Activated CD8-positive, alpha-beta T cell treated with anti-CD3 and anti-CD28 coated beads for 36 hours (primary cell): ENCODE results near the gene SLC34A2. TPM values are rescaled to one million over a fixed set of nuclear protein-coding genes. Genes with fewer than 3 reads are reported as not detected.

ENCODE experiments used
- ATAC-seq: fragments of 200-7000 bp; cut with Tn5 transposase; one replicate; pipeline ENCODE4 v1.10.0; 2021; ENCODE audit warnings: mild to moderate bottlenecking, moderate library complexity
- CTCF ChIA-PET: fragments of 350-600 bp; sonication (Branson Sonifier 250); formaldehyde crosslinking; loops from one replicate; lab custom pipeline; 2021; ENCODE audit warnings: antibody characterized with exemption; lab: Charles Lee
- POLR2A ChIA-PET: fragments of 350-600 bp; sonication (Branson Sonifier 250); formaldehyde crosslinking; loops from one replicate; lab custom pipeline; 2021; ENCODE audit warnings: antibody characterized with exemption; lab: Charles Lee
- DNase-seq: peaks from one replicate; pipeline ENCODE4 v3.0.0-alpha.2; 2020
- H3K27ac Mint-ChIP-seq: one replicate; pipeline ENCODE4 v1.8.0; 2021; ENCODE audit warnings: mild to moderate bottlenecking, mixed read lengths
- H3K27me3 Mint-ChIP-seq: one replicate; pipeline ENCODE4 v1.8.0; 2021; ENCODE audit warnings: mixed read lengths
- H3K36me3 Mint-ChIP-seq: one replicate; pipeline ENCODE4 v1.8.0; 2021; ENCODE audit warnings: low read depth, mixed read lengths
- H3K4me1 Mint-ChIP-seq: one replicate; pipeline ENCODE4 v1.8.0; 2021; ENCODE audit warnings: low read depth, mixed read lengths
- H3K4me3 Mint-ChIP-seq: one replicate; pipeline ENCODE4 v1.8.0; 2021; ENCODE audit warnings: mild to moderate bottlenecking, moderate library complexity, mixed read lengths
- H3K9me3 Mint-ChIP-seq: one replicate; pipeline ENCODE4 v1.8.0; 2021; ENCODE audit warnings: mixed read lengths
- intact Hi-C: fragments of 100-400 bp; cut with micrococcal nuclease; formaldehyde crosslinking; loops from one replicate; pipeline ENCODE4 v1.10.0; 2022
- total RNA-seq, 2 experiments: library from RNA; stranded (reverse); gene quantifications; one replicate each; pipeline ENCODE4 v1.2.3, GENCODE V29; 2021
- TF ChIP-seq, protein P1 (sequence below): fragments of 200-600 bp; IDR thresholded peaks from one replicate; pipeline ENCODE4 v1.8.0; 2022; ENCODE audit warnings: antibody characterized with exemption, mild to moderate bottlenecking

Gene SLC34A2
- total RNA-seq, 2 experiments from 2014 or later = not detected

DNA sequence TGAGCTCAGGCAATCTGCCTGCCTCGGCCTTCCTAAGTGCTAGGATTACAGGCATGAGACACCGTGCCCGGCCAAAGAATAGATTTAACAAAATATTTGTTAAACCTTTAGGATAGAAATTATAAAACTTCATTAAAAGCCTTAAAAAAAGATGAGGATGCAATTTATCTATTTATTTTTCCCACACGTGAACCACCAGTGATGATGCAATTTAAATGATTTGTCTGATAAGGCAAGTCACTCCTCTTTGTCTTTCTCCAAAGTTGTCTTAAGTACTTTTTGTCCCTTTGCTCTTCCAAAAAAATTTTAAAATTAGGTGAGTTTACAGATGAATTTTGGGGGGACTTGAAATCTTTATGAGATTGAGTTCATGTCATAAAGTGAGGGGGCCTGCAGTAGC lies 58.2 kb downstream of the SLC34A2 start:
- intact Hi-C loops = no loop called here
- H3K4me1 Mint-ChIP-seq = no peaks in the 10 kb centered on the region
- TF ChIP-seq, protein P1, sequence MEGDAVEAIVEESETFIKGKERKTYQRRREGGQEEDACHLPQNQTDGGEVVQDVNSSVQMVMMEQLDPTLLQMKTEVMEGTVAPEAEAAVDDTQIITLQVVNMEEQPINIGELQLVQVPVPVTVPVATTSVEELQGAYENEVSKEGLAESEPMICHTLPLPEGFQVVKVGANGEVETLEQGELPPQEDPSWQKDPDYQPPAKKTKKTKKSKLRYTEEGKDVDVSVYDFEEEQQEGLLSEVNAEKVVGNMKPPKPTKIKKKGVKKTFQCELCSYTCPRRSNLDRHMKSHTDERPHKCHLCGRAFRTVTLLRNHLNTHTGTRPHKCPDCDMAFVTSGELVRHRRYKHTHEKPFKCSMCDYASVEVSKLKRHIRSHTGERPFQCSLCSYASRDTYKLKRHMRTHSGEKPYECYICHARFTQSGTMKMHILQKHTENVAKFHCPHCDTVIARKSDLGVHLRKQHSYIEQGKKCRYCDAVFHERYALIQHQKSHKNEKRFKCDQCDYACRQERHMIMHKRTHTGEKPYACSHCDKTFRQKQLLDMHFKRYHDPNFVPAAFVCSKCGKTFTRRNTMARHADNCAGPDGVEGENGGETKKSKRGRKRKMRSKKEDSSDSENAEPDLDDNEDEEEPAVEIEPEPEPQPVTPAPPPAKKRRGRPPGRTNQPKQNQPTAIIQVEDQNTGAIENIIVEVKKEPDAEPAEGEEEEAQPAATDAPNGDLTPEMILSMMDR = no peak
- no peak overlapping the region for H3K4me3 Mint-ChIP-seq
- no peaks in the 10 kb centered on the region for H3K36me3 Mint-ChIP-seq
- POLR2A ChIA-PET = no interaction called here
- no peak overlapping the region for H3K27ac Mint-ChIP-seq
- H3K27me3 Mint-ChIP-seq = no peaks in the 10 kb centered on the region
- no peak for ATAC-seq
- CTCF ChIA-PET = interaction anchor here (1.1 kb wide), 1 partner anchor 12 kb away, joined by 3 read pairs; no protein-coding TSS in a partner anchor
- no peaks in the 10 kb centered on the region for H3K9me3 Mint-ChIP-seq
- no peak for DNase-seq

DNA sequence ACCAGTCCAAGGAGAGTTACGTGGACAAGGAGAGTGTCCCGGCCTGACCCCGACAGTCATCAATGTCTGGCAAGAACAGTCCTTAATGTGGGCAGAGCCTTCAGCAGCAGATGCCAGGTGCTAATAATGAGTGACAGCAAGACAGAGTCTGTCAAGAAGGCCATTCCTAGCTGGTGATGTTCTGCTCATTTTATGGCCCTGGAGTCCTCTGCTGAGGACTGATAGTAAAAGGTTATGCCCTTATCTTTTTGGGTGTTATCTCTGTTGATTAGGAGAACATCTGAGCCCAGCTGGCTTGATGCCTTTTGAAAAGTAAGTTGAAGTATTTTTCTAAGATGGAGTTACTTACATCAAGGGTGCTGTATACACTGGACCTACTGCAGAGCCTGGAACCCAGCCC lies 67.3 kb downstream of the SLC34A2 start:
- no peak for DNase-seq
- no peak for ATAC-seq
- no peaks in the 10 kb centered on the region for H3K36me3 Mint-ChIP-seq
- no peaks in the 10 kb centered on the region for H3K4me1 Mint-ChIP-seq
- no peak overlapping the region for H3K27ac Mint-ChIP-seq
- ChIA-PET CTCF (no interaction called here), POLR2A (no interaction called here)
- intact Hi-C loops = no loop called here
- H3K27me3 Mint-ChIP-seq = no peaks in the 10 kb centered on the region
- H3K4me3 Mint-ChIP-seq = no peak overlapping the region
- TF ChIP-seq, protein P1 = no peak
- peaks cover 2% of the 10 kb centered on the region for H3K9me3 Mint-ChIP-seq

DNA sequence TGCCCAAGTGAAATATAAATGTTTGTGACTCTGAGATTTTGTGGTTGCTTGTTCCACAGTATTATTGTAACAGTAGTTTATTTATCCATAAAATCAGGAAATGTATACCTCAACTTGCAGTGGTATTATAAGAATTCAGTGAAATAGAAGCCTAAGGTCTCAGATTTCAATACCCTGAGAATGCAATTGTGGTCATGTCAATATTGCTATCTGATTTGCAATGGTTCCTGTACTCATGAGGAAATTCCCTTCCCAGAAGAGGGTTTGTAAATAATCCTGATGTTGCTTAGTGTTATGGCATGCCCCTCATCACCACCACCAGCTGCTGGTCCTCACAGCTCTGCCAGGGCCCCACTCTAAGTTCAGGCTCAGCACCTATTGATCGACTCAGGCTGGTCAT lies 67.8 kb downstream of the SLC34A2 start:
- ChIA-PET POLR2A (no interaction called here), CTCF (no interaction called here)
- no peaks in the 10 kb centered on the region for H3K36me3 Mint-ChIP-seq
- DNase-seq (no peak), ATAC-seq (no peak)
- intact Hi-C loops = no loop called here
- H3K4me3 Mint-ChIP-seq = no peak overlapping the region
- peaks cover 2% of the 10 kb centered on the region for H3K9me3 Mint-ChIP-seq
- TF ChIP-seq, protein P1 = no peak
- no peaks in the 10 kb centered on the region for H3K27me3 Mint-ChIP-seq
- H3K4me1 Mint-ChIP-seq = no peaks in the 10 kb centered on the region
- no peak overlapping the region for H3K27ac Mint-ChIP-seq

DNA sequence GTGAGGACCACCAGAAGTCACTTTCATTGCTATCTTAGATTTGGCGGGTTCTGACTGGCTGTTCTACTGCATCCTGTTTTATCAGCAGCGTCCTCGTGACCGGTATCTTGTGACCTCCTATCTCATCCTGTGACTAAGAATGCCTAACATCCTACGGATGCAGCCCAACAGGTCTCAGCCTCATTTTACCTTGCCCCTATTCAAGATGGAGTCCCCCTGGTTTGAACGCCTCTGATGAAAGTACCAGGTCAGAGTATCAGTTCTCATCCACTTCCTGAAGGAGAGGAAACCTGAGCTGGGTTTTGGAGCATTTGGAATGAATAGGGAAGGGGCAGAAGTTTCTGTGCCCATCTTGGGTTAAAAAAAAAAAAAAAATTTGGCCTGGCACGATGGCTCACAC lies 70.2 kb downstream of the SLC34A2 start:
- Mint-ChIP-seq H3K36me3 (no peaks in the 10 kb centered on the region), H3K4me1 (no peaks in the 10 kb centered on the region), H3K9me3 (peaks cover 2% of the 10 kb centered on the region), H3K27me3 (no peaks in the 10 kb centered on the region), H3K4me3 (no peak overlapping the region), H3K27ac (no peak overlapping the region)
- ChIA-PET POLR2A (no interaction called here), CTCF (no interaction called here)
- ATAC-seq (no peak), DNase-seq (no peak)
- TF ChIP-seq, protein P1 = no peak
- intact Hi-C loops = no loop called here

DNA sequence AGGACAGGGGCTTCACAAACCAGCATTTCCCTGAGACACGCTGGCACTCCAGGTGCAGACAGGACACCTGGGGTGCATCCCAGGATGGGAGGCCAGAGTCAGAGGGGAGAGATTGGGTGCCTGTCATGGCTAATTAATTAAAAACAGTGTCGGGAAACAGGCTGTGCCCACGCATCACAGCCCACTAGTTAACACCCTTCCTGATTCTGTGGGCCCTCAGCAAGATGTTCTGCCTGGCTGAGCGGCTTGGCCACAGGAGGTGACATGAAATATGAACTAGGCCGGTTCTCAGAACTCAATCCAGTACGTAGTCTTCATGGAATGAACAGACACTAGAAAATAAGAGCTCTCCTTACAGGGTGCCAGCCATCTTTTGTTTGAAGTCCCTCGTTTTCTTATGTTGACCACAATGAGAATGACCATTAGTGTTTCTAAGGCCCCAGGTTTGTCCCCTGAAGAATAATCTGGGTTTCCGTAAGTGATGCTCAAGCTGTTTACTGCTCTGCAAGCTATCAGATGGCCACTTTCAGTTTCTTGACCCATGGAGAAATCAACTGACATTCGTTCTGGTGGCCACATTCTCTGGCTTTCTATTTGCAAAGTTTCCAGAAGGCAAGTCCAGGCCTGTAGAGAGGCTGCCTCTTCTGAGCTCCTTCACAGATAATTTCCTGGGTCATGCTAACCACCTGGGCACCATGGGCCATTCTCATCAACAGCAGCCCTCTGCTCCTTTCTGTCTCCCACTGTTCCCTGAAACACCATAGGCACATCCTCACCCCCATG lies 72.3 kb downstream of the SLC34A2 start:
- H3K4me3 Mint-ChIP-seq = no peak overlapping the region
- TF ChIP-seq, protein P1 = no peak
- ChIA-PET POLR2A (no interaction called here), CTCF (no interaction called here)
- peaks cover 2% of the 10 kb centered on the region for H3K9me3 Mint-ChIP-seq
- no peak overlapping the region for H3K27ac Mint-ChIP-seq
- no peaks in the 10 kb centered on the region for H3K4me1 Mint-ChIP-seq
- no peak for ATAC-seq
- intact Hi-C loops = no loop called here
- no peaks in the 10 kb centered on the region for H3K36me3 Mint-ChIP-seq
- no peaks in the 10 kb centered on the region for H3K27me3 Mint-ChIP-seq
- no peak for DNase-seq

Other genes starting within 250 kb of the SLC34A2 start
- gene SEL1L3, start 207.1 kb downstream of the SLC34A2 start, total RNA-seq = 10 to 100 TPM; 34.8 to 36.9 TPM